Mammary epithelial cell (primary cell): Measurements from ENCODE around the gene MAP3K9.

Experiments
- EZH2 ChIP-seq: IDR thresholded peaks from 2 replicates; pipeline ENCODE4 v1.6.1; 2012; ENCODE audit warnings: low read length, inconsistent platforms, borderline replicate concordance
- TF ChIP-seq, protein P1 (sequence below), 2 donors: IDR thresholded peaks in 1 of 2; conservative IDR thresholded peaks in 1 of 2; 2 replicates each; pipeline ENCODE4 v1.5.1; 2011 to 2012; ENCODE audit warnings: inconsistent platforms in 2 of 2, low read length in 2 of 2, mild to moderate bottlenecking in 2 of 2, control low read depth in 1 of 2, low read depth in 1 of 2; ENCODE audit not compliant: insufficient read depth in 1 of 2; ENCODE audit errors: extremely low read depth in 1 of 2

DNA sequence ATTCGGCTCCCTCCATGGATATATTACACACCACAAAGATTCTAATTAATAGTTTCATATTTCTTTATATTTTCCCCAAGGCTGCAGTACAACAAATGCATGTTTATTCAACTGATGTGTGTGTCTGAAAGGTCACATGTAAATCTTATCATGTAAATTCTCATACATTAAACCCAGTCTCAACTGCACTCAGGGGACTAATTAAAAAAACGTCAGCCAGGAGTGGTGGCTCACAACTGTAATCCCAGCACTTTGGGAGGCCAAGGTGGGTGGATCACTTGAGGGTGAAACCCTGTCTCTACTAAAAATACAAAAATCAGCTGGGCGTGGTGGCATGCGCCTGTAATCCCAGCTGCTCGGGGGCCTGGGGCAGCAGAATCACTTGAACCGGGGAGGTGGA, 67.8 kb downstream of the MAP3K9 start:
- no peak for TF ChIP-seq EZH2
- TF ChIP-seq, protein P1, sequence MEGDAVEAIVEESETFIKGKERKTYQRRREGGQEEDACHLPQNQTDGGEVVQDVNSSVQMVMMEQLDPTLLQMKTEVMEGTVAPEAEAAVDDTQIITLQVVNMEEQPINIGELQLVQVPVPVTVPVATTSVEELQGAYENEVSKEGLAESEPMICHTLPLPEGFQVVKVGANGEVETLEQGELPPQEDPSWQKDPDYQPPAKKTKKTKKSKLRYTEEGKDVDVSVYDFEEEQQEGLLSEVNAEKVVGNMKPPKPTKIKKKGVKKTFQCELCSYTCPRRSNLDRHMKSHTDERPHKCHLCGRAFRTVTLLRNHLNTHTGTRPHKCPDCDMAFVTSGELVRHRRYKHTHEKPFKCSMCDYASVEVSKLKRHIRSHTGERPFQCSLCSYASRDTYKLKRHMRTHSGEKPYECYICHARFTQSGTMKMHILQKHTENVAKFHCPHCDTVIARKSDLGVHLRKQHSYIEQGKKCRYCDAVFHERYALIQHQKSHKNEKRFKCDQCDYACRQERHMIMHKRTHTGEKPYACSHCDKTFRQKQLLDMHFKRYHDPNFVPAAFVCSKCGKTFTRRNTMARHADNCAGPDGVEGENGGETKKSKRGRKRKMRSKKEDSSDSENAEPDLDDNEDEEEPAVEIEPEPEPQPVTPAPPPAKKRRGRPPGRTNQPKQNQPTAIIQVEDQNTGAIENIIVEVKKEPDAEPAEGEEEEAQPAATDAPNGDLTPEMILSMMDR (conservative IDR thresholded peaks at IDR 0.05 in 1 of 2, IDR thresholded peaks at IDR 0.05 in 1 of 2; ENCODE audit: extremely low read depth in 1 of 2, insufficient read depth in 1 of 2, low read depth in 1 of 2, low read length in 2 of 2): no peak
